GM13976 (cell line): Measurements from ENCODE around the gene CYP46A1.

Source experiments
- DNase-seq: peaks from one replicate; pipeline ENCODE4 v3.0.0; 2012; ENCODE audit warnings: low spot score
- in situ Hi-C: fragments of 300-500 bp; cut with MboI; formaldehyde crosslinking; loops from one replicate; pipeline ENCODE4 v1.12.0; 2022; ENCODE audit warnings: low sequenced_read_pairs, mixed read lengths, inconsistent platforms; ENCODE audit not compliant: unreplicated experiment
- TF ChIP-seq, protein P1 (sequence below): IDR thresholded peaks from 2 replicates; pipeline ENCODE4 v1.5.1; 2012; ENCODE audit warnings: borderline replicate concordance, mild to moderate bottlenecking; ENCODE audit not compliant: insufficient read depth; ENCODE audit errors: extremely low read depth, missing control alignments, control extremely low read depth

CYP46A1 gene

DNA sequence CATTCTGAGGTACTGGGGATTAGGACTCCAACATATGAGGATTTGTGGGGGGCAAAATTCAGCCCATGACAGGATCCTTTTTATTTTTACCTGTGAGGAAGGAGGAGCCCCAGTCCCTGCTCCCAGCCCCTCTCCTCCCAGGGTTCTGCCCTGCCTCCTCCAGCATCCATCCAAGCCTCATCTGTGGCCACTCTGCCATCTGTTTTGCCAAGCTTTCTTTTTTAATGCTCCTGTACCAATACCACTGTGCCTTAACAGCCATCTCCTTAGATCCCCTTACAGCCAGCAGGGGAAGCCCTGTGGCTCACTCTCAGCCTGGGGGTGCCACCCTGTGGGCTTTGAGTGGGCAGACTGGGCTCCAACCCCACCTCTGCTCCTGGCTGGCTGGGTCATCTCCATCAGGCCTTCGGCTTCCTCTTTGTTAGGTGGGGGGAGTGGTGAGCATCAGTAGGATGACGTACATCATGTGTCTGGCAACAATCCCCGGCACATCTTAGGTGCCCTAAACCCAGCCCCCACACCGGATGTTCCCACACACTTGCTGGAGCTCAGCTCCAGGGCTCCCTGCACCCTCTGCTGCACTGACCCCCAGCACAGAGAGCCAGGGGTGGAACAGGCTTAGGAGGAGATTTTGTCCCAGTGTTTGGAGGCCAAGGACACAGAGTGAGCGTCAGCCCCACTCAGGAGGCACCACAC lies 40.2 kb downstream of the CYP46A1 start:
- in situ Hi-C loops: loop anchor here (10.0 kb wide), 1 partner anchor 160 kb away; no protein-coding TSS in a partner anchor
- no peak for DNase-seq
- TF ChIP-seq, protein P1, sequence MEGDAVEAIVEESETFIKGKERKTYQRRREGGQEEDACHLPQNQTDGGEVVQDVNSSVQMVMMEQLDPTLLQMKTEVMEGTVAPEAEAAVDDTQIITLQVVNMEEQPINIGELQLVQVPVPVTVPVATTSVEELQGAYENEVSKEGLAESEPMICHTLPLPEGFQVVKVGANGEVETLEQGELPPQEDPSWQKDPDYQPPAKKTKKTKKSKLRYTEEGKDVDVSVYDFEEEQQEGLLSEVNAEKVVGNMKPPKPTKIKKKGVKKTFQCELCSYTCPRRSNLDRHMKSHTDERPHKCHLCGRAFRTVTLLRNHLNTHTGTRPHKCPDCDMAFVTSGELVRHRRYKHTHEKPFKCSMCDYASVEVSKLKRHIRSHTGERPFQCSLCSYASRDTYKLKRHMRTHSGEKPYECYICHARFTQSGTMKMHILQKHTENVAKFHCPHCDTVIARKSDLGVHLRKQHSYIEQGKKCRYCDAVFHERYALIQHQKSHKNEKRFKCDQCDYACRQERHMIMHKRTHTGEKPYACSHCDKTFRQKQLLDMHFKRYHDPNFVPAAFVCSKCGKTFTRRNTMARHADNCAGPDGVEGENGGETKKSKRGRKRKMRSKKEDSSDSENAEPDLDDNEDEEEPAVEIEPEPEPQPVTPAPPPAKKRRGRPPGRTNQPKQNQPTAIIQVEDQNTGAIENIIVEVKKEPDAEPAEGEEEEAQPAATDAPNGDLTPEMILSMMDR: no peak

DNA sequence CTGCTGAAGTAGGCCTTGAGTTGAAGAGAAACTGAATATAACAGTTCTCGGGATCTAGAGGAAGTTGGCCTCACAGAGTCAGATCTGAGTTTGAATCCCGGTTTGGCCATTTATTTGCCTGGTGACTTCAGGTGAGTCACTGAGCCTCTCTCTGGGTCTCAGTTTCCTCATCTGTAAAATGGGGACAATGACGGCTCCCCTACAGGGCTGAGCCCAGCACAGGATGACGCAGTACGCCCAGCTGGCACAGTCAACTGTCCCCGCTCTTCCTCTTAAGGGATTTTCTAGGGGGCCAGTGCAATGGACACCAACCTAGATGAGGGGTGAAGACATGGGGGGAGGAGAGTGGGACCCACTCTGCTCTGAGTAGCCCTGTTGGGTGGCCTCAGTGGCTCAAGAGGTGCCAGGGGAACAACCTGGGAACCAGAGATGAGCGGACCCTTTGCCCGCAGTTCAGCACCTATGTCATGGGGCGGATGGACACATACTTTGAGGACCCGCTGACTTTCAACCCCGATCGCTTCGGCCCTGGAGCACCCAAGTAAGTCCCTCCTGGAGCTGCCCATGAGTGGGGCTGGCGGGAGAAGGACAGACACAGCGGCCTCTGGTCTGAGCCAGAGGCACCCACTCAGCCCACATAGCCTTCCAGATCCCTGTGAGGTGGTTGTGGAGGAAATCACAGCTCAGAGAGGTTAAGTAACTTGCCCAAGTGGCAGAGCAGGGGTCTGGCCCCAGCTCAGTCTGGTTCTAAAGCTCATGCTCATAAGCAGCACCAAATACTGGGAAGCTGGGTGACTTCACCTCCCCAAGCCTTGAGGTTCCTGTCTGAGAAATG lies 41.1 kb downstream of the CYP46A1 start:
- DNase-seq: no peak
- in situ Hi-C loops: loop anchor here (10.0 kb wide), 1 partner anchor 160 kb away; no protein-coding TSS in a partner anchor
- TF ChIP-seq, protein P1: no peak

DNA sequence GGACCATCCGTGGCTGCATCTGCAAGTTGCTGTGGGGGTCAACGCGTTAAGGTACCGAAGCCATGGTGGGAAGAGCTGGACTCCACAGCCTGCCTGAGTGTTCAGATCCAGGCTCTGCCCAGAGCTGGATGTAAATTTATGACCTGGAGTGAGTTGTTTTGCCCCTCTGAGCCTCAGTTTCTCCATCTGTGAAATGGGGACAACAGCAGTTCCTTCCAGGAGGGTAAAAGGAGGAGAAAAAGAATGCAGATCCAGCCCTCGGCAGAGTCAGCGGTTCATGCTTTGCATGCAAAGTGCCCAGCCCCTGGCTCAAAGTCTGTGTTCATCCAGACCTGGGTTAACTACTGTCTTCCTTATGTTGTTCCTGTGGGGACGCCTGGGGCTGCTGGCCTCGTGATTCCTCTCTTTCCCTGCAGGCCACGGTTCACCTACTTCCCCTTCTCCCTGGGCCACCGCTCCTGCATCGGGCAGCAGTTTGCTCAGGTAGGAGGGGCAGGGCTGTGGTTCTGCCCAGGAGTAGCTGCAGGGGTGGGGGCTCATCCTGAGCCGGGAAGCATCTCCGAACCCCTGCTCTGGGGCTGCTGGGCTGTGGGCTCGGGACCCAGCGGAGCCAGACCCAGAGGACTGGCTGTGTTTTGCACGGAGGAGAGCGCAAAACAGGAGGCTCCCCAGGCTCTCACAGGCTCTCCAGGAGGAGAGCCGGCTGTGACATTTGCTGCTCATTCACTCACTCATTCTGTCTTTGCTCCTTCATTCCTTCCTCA lies 41.9 kb downstream of the CYP46A1 start:
- no peak for DNase-seq
- in situ Hi-C loops: loop anchor here (10.0 kb wide), 1 partner anchor 159 kb away; no protein-coding TSS in a partner anchor
- TF ChIP-seq, protein P1: no peak

DNA sequence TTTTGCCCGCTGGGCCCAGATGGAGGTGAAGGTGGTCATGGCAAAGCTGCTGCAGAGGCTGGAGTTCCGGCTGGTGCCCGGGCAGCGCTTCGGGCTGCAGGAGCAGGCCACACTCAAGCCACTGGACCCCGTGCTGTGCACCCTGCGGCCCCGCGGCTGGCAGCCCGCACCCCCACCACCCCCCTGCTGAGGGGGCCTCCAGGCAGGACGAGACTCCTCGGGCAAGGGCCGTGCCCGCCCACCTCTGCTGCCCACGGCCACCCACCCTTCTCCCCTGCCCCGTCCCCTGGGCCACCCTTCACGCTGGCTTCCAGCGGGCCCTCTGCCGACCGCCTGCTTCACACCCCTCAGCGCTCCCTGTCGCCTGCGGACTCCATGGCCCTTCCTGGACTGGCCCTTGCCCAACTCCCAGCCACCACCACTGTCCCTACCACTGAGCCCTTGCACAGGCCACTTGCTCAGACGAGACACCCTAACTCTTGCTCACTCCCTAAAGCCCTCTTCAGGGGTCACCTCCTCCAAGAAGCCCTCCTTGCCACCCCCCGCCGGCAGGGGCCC lies 42.5 kb downstream of the CYP46A1 start:
- TF ChIP-seq, protein P1: no peak
- in situ Hi-C loops: loop anchor here (10.0 kb wide), 1 partner anchor 158 kb away; no protein-coding TSS in a partner anchor
- no peak for DNase-seq

DNA sequence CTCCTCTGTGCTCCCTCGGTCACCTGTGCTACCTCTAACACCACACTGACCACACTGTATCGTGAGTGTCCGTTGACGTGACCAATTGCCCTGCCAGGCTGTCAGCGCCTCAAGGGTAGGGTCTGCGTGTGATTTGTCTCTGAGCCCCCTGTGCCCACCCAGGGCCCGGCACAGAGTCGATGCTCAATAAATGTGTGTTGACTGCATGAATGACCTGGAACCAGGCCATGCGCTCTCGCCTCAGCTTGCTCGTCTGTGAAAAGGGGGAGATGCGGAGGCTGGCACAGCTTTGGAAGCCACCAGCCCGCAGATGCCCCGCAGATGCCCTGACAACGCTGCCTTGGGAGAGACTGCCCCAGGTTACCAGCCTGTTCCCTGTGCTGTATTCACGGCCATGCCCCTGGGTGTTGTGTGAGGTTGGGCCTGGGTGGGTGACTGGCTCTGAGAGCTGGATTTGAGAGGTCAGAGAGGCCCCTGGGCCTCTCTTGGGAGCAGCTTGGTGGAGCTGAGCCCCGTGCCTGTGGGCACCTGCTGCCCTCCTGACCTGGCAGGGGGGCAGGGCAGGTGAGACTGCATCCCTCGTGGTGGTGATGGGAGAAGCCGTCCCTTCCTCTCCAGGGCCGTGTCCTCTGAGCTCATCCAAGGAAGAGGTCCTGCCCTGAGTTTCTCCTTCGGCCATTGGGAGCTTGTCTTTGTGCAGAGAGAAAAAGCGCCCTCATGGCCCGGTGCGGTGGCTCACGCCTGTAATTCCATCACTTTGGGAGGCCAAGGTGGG lies 43.2 kb downstream of the CYP46A1 start:
- in situ Hi-C loops: loop anchor here (10.0 kb wide), 1 partner anchor 158 kb away; no protein-coding TSS in a partner anchor
- TF ChIP-seq, protein P1: no peak
- DNase-seq: no peak
